Gastrocnemius medialis (tissue), 4 donors: ENCODE results near the gene ISG20.

Experiments used
- CTCF ChIP-seq, 5 experiments: fragments of 450-650 bp in 3 of 5; fragments of 200-600 bp in 2 of 5; sonication (generic) in 2 of 5; IDR thresholded peaks in 4 of 5; conservative IDR thresholded peaks in 1 of 5; 1 replicate in 4 of 5; 2 replicates in 1 of 5; pipeline ENCODE4 v1.5.1; 2016 to 2019; ENCODE audit warnings: antibody characterized with exemption in 5 of 5, mild to moderate bottlenecking in 3 of 5, moderate library complexity in 3 of 5
- POLR2A ChIP-seq, 2 donors: fragments of 450-650 bp; IDR thresholded peaks; one replicate each; pipeline ENCODE4 v1.6.1; 2017; ENCODE audit warnings: antibody characterized with exemption in 2 of 2, mild to moderate bottlenecking in 2 of 2, moderate library complexity in 2 of 2

GRCh38 chr15:88658972-88659931 lies 20.4 kb downstream of the ISG20 start:
- TF ChIP-seq CTCF (IDR thresholded peaks at IDR 0.05 in 4 of 5, conservative IDR thresholded peaks at IDR 0.05 in 1 of 5) (no peak), POLR2A (IDR thresholded peaks at IDR 0.05) (no peak)
